Measurements from ENCODE around the gene BCO2. TPM values are rescaled to one million over a fixed set of nuclear protein-coding genes. Genes with fewer than 3 reads are reported as not detected.
"Not testable (repeated sequence)": the region's sequence is repeated elsewhere in the genome, so short reads cannot be mapped to it uniquely, and the experiment has no call there.

Gene BCO2
- total RNA-seq, 1 donor, result 0.72 TPM

DNA sequence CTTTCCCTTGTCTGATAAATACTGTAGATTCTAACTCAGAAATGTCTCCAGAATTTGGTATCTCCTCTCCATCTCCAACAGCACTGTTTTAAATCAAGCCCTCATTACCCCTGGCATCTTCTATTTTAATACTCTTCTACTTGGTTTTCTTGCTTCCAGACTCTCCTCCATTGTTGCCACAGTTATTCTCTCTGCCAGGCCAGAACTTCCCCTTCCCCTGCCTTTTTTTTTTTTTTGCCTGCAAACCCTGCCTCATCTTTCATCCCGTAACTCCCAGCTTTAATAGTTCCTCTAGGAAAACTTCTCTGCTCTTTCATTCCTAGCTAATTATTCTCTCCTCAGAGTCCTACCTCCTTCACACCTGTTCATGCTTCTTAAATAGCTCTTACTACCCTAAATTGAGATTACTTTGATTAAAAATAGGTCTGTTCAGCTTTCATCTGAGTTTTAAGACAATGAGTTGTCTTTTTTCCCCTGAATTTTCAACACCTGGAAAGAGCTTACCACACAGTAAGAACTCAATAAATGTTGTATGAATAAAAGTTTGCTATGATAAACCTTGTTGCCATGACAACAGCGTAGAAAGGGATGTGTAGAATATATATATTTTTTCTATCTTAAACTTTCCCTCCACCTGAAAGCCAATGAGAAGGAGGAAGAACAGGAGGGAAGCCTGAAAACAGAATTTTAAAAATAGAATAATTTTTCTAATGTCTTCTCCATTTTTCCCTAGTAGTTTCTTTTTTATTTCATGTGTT lies 15.0 kb upstream of the BCO2 start:
- Histone ChIP-seq H3K4me1 (ENCODE audit: insufficient read depth, low read length) (peaks cover 33% of the 10 kb centered on the region), H4K20me1 (ENCODE audit: insufficient read depth, low read length) (no peaks in the 10 kb centered on the region), H3K4me3 (ENCODE audit: insufficient read depth, low read length) (no peak overlapping the region), H3K36me3 (ENCODE audit: insufficient read depth, low read length) (no peaks in the 10 kb centered on the region), H3K27ac (ENCODE audit: low read depth, low read length) (no peak overlapping the region), H3K4me2 (ENCODE audit: insufficient read depth, low read length) (no peak overlapping the region), H2AFZ (ENCODE audit: low read length) (no peak overlapping the region), H3K9me3 (ENCODE audit: low read depth, low read length) (no peaks in the 10 kb centered on the region), H3K79me2 (ENCODE audit: insufficient read depth, low read length) (no peaks in the 10 kb centered on the region), H3K27me3 (ENCODE audit: insufficient read depth, low read length) (no peaks in the 10 kb centered on the region)
- TF ChIP-seq, protein P1, sequence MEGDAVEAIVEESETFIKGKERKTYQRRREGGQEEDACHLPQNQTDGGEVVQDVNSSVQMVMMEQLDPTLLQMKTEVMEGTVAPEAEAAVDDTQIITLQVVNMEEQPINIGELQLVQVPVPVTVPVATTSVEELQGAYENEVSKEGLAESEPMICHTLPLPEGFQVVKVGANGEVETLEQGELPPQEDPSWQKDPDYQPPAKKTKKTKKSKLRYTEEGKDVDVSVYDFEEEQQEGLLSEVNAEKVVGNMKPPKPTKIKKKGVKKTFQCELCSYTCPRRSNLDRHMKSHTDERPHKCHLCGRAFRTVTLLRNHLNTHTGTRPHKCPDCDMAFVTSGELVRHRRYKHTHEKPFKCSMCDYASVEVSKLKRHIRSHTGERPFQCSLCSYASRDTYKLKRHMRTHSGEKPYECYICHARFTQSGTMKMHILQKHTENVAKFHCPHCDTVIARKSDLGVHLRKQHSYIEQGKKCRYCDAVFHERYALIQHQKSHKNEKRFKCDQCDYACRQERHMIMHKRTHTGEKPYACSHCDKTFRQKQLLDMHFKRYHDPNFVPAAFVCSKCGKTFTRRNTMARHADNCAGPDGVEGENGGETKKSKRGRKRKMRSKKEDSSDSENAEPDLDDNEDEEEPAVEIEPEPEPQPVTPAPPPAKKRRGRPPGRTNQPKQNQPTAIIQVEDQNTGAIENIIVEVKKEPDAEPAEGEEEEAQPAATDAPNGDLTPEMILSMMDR (IDR thresholded peaks at IDR 0.05; ENCODE audit: extremely low read depth, low read depth, low read length), result no peak
- DNase-seq (ENCODE audit: insufficient read length, low spot score, missing footprints), result no peak

DNA sequence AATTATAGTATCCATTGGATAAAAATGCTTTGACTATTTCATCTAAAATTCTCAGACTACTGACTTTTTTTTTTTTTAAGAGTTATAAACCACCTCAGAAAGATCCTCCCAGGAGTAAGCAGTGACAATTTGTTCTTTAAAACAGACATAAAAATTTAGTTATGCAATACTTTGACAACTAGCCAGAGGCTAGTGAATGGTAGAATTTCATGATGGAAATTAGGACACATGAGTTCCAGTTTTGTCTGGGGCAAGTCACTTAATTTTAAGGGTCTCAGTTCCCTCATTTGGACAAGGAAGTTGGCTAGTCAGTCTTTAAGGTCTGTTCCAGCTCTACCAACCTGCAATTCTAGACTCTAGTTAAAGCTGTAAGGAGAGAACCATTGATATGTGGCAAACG lies 14.3 kb upstream of the BCO2 start:
- no peak for DNase-seq (ENCODE audit: insufficient read length, low spot score, missing footprints)
- Histone ChIP-seq H3K36me3 (ENCODE audit: insufficient read depth, low read length) (no peaks in the 10 kb centered on the region), H3K4me3 (ENCODE audit: insufficient read depth, low read length) (no peak overlapping the region), H3K27me3 (ENCODE audit: insufficient read depth, low read length) (no peaks in the 10 kb centered on the region), H4K20me1 (ENCODE audit: insufficient read depth, low read length) (no peaks in the 10 kb centered on the region), H3K79me2 (ENCODE audit: insufficient read depth, low read length) (no peaks in the 10 kb centered on the region), H3K4me1 (ENCODE audit: insufficient read depth, low read length) (peaks cover 34% of the 10 kb centered on the region), H3K4me2 (ENCODE audit: insufficient read depth, low read length) (peak overlapping the region; percentile 14), H2AFZ (ENCODE audit: low read length) (no peak overlapping the region), H3K27ac (ENCODE audit: low read depth, low read length) (no peak overlapping the region), H3K9me3 (ENCODE audit: low read depth, low read length) (no peaks in the 10 kb centered on the region)
- TF ChIP-seq, protein P1 (IDR thresholded peaks at IDR 0.05; ENCODE audit: extremely low read depth, low read depth, low read length), result no peak

DNA sequence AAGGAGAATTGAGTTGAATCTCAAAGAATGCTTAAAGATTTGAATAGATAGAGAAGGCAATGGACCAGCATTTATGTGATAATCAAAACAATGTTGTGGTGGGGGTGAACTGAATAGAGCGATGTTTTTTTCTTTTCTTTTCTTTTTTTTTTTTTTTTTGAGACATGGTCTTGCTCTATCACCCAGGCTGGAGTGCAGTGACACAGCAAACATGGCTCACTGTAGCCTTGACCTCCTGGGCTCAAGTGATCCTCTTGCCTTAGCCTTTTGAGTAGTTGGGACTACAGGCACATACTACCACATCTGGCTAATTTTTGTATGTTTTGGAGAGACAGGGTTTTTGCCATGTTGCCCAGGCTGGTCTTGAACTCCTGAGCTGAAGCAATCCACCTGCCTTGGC lies 13.1 kb upstream of the BCO2 start:
- H3K27me3 ChIP-seq (ENCODE audit: insufficient read depth, low read length); H3K27ac ChIP-seq (ENCODE audit: low read depth, low read length); H3K4me2 ChIP-seq (ENCODE audit: insufficient read depth, low read length); H3K36me3 ChIP-seq (ENCODE audit: insufficient read depth, low read length); H4K20me1 ChIP-seq (ENCODE audit: insufficient read depth, low read length); H3K4me3 ChIP-seq (ENCODE audit: insufficient read depth, low read length); DNase-seq (ENCODE audit: insufficient read length, low spot score, missing footprints); H2AFZ ChIP-seq (ENCODE audit: low read length); H3K9me3 ChIP-seq (ENCODE audit: low read depth, low read length); H3K79me2 ChIP-seq (ENCODE audit: insufficient read depth, low read length): not testable (repeated sequence)
- H3K4me1 ChIP-seq (ENCODE audit: insufficient read depth, low read length), result peaks cover 32% of the 10 kb centered on the region

DNA sequence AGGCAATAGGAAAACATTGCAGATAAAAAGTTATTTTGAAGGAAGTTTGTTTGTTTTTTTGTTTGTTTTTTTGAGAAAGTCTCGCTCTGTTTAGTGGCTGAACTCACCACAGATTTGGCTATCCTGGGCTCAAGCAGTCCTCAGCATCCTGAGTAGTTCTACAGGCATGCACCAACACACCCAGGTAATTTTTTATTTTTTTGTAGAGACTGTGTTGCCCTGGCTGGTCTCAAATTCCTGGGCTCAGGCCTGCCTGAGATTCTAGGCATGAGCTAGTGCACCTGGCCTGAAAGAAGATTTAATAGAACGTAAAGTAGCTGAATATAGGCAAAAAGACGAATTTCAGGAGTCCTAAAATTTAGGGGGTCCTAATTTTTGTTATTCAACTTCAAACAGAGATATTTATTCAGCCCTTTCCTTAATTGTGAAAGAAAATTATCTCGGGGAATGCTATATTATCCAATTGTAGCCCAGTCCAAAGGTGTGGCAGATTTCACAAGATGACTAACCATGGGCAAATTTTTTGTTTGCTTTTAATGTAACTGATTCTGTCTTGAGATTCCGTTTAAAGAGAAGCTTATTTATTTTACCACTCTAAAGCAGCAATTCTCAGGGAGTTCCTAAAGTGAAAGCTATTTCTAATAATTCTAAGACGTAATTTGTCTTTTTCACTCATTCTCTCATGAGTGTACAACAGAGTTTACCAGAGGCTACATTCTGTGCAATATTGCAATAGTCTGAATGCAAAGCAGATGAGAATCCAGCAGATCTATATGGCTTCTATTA lies 12.4 kb upstream of the BCO2 start:
- TF ChIP-seq, protein P1 (IDR thresholded peaks at IDR 0.05; ENCODE audit: extremely low read depth, low read depth, low read length), result no peak
- Histone ChIP-seq H3K4me1 (ENCODE audit: insufficient read depth, low read length) (peaks cover 26% of the 10 kb centered on the region), H3K4me3 (ENCODE audit: insufficient read depth, low read length) (no peak overlapping the region), H3K27me3 (ENCODE audit: insufficient read depth, low read length) (no peaks in the 10 kb centered on the region), H3K27ac (ENCODE audit: low read depth, low read length) (peak overlapping the region; percentile 7), H3K9me3 (ENCODE audit: low read depth, low read length) (no peaks in the 10 kb centered on the region), H3K4me2 (ENCODE audit: insufficient read depth, low read length) (peak overlapping the region; percentile 55), H3K79me2 (ENCODE audit: insufficient read depth, low read length) (no peaks in the 10 kb centered on the region), H3K36me3 (ENCODE audit: insufficient read depth, low read length) (no peaks in the 10 kb centered on the region), H2AFZ (ENCODE audit: low read length) (no peak overlapping the region), H4K20me1 (ENCODE audit: insufficient read depth, low read length) (no peaks in the 10 kb centered on the region)
- DNase-seq (ENCODE audit: insufficient read length, low spot score, missing footprints), result peak; percentile 78
